ENCODE results near the gene FOXL3.
"Not testable (repeated sequence)": the region's sequence is repeated elsewhere in the genome, so short reads cannot be mapped to it uniquely, and the experiment has no call there.

FOXL3 gene

GRCh38 chr7:259751-260405 is 30.1 kb upstream of the FOXL3 start:
- ChIA-PET CTCF (interaction anchor here (1.0 kb wide), 1 partner anchor 10 kb away, joined by 3 read pairs; no protein-coding TSS in a partner anchor), POLR2A (no interaction called here)
- Histone ChIP-seq H3K4me1 (ENCODE audit: control extremely low read depth in 1 of 4, control insufficient read depth in 4 of 4, insufficient read depth in 4 of 4, low read length in 3 of 4) (no peaks in the 10 kb centered on the region), H3K9me3 (ENCODE audit: control extremely low read depth in 1 of 5, control insufficient read depth in 4 of 5, insufficient read depth in 2 of 5, low read depth in 1 of 5, low read length in 4 of 5) (peaks cover 0 to 59% (median 8%) of the 10 kb centered on the region in 5 experiments), H3K36me3 (ENCODE audit: control insufficient read depth in 4 of 4, insufficient read depth in 4 of 4, low read length in 3 of 4) (peaks cover 0 to 2% (median 0%) of the 10 kb centered on the region in 4 experiments), H3K27me3 (replicated peaks in 2 of 5; ENCODE audit: control insufficient read depth in 4 of 5, insufficient read depth in 5 of 5, low read length in 4 of 5) (no peaks in the 10 kb centered on the region), H3K27ac (ENCODE audit: insufficient read depth in 1 of 2, low read depth in 1 of 2, low read length in 2 of 2, poor library complexity in 1 of 2, severe bottlenecking in 2 of 2) (no peak overlapping the region), H3K4me3 (ENCODE audit: control insufficient read depth in 1 of 7, extremely low read depth in 1 of 7, insufficient read depth in 4 of 7, low read depth in 2 of 7, low read length in 6 of 7) (no peak overlapping the region)
- no peak for DNase-seq
- 97% methylated on average over 29 of the region's 44 CpGs for WGBS (ENCODE audit: insufficient coverage)

- ChIA-PET CTCF (interaction anchor here (1.0 kb wide), 1 partner anchor 9 kb away, joined by 3 read pairs; no protein-coding TSS in a partner anchor), POLR2A (no interaction called here)
- Histone ChIP-seq H3K27ac (ENCODE audit: insufficient read depth in 1 of 2, low read depth in 1 of 2, low read length in 2 of 2, poor library complexity in 1 of 2, severe bottlenecking in 2 of 2) (no peak overlapping the region), H3K27me3 (replicated peaks in 2 of 5; ENCODE audit: control insufficient read depth in 4 of 5, insufficient read depth in 5 of 5, low read length in 4 of 5) (no peaks in the 10 kb centered on the region), H3K4me1 (ENCODE audit: control extremely low read depth in 1 of 4, control insufficient read depth in 4 of 4, insufficient read depth in 4 of 4, low read length in 3 of 4) (no peaks in the 10 kb centered on the region), H3K9me3 (ENCODE audit: control extremely low read depth in 1 of 5, control insufficient read depth in 4 of 5, insufficient read depth in 2 of 5, low read depth in 1 of 5, low read length in 4 of 5) (peaks cover 0 to 59% (median 8%) of the 10 kb centered on the region in 5 experiments), H3K4me3 (ENCODE audit: control insufficient read depth in 1 of 7, extremely low read depth in 1 of 7, insufficient read depth in 4 of 7, low read depth in 2 of 7, low read length in 6 of 7) (no peak overlapping the region), H3K36me3 (ENCODE audit: control insufficient read depth in 4 of 4, insufficient read depth in 4 of 4, low read length in 3 of 4) (peaks cover 0 to 2% (median 0%) of the 10 kb centered on the region in 4 experiments)
- DNase-seq: no peak
- 98% methylated on average over 31 of the region's 35 CpGs for WGBS (ENCODE audit: insufficient coverage)
Observed at GRCh38 chr7:260441-261281, 29.3 kb upstream of the FOXL3 start.

- H3K27ac ChIP-seq (ENCODE audit: insufficient read depth in 1 of 2, low read depth in 1 of 2, low read length in 2 of 2, poor library complexity in 1 of 2, severe bottlenecking in 2 of 2): no peak overlapping the region
- H3K4me3 ChIP-seq (ENCODE audit: control insufficient read depth in 1 of 7, extremely low read depth in 1 of 7, insufficient read depth in 4 of 7, low read depth in 2 of 7, low read length in 6 of 7): peak overlapping the region in 1 of 7 experiments; percentile 9
- H3K36me3 ChIP-seq (ENCODE audit: control insufficient read depth in 4 of 4, insufficient read depth in 4 of 4, low read length in 3 of 4): peaks cover 0 to 2% (median 0%) of the 10 kb centered on the region in 4 experiments
- no peaks in the 10 kb centered on the region for H3K27me3 ChIP-seq (replicated peaks in 2 of 5; ENCODE audit: control insufficient read depth in 4 of 5, insufficient read depth in 5 of 5, low read length in 4 of 5)
- H3K4me1 ChIP-seq (ENCODE audit: control extremely low read depth in 1 of 4, control insufficient read depth in 4 of 4, insufficient read depth in 4 of 4, low read length in 3 of 4): no peaks in the 10 kb centered on the region
- CTCF ChIA-PET: no interaction called here
- WGBS (ENCODE audit: insufficient coverage): 89% methylated on average over 30 of the region's 32 CpGs
- H3K9me3 ChIP-seq (ENCODE audit: control extremely low read depth in 1 of 5, control insufficient read depth in 4 of 5, insufficient read depth in 2 of 5, low read depth in 1 of 5, low read length in 4 of 5): peaks cover 0 to 49% (median 8%) of the 10 kb centered on the region in 5 experiments
- no peak for DNase-seq
- POLR2A ChIA-PET: no interaction called here
Observed at GRCh38 chr7:261341-262250, 28.4 kb upstream of the FOXL3 start.

GRCh38 chr7:262251-262572 is 27.8 kb upstream of the FOXL3 start:
- H3K9me3 ChIP-seq (ENCODE audit: control extremely low read depth in 1 of 5, control insufficient read depth in 4 of 5, insufficient read depth in 2 of 5, low read depth in 1 of 5, low read length in 4 of 5): peaks cover 0 to 43% (median 8%) of the 10 kb centered on the region in 5 experiments

GRCh38 chr7:262631-263311 is 27.2 kb upstream of the FOXL3 start:
- H3K9me3 ChIP-seq (ENCODE audit: control extremely low read depth in 1 of 5, control insufficient read depth in 4 of 5, insufficient read depth in 2 of 5, low read depth in 1 of 5, low read length in 4 of 5): peaks cover 0 to 39% (median 8%) of the 10 kb centered on the region in 5 experiments
- CTCF ChIA-PET; H3K4me1 ChIP-seq (ENCODE audit: control extremely low read depth in 1 of 4, control insufficient read depth in 4 of 4, insufficient read depth in 4 of 4, low read length in 3 of 4); POLR2A ChIA-PET; H3K27ac ChIP-seq (ENCODE audit: insufficient read depth in 1 of 2, low read depth in 1 of 2, low read length in 2 of 2, poor library complexity in 1 of 2, severe bottlenecking in 2 of 2); H3K36me3 ChIP-seq (ENCODE audit: control insufficient read depth in 4 of 4, insufficient read depth in 4 of 4, low read length in 3 of 4); H3K27me3 ChIP-seq (replicated peaks in 2 of 5; ENCODE audit: control insufficient read depth in 4 of 5, insufficient read depth in 5 of 5, low read length in 4 of 5): not testable (repeated sequence)
- peak; percentile 7 to 31 (median 22) for DNase-seq
- WGBS (ENCODE audit: insufficient coverage): 89% methylated on average over 15 of the region's 31 CpGs
- H3K4me3 ChIP-seq (ENCODE audit: control insufficient read depth in 1 of 7, extremely low read depth in 1 of 7, insufficient read depth in 4 of 7, low read depth in 2 of 7, low read length in 6 of 7): peak overlapping the region in 1 of 7 experiments; percentile 9

More at GRCh38 chr7:262251-262572, 27.8 kb upstream of the FOXL3 start:
- ChIA-PET POLR2A (no interaction called here), CTCF (no interaction called here)
- Histone ChIP-seq H3K27me3 (replicated peaks in 2 of 5; ENCODE audit: control insufficient read depth in 4 of 5, insufficient read depth in 5 of 5, low read length in 4 of 5) (no peaks in the 10 kb centered on the region), H3K4me3 (ENCODE audit: control insufficient read depth in 1 of 7, extremely low read depth in 1 of 7, insufficient read depth in 4 of 7, low read depth in 2 of 7, low read length in 6 of 7) (peak overlapping the region in 1 of 7 experiments; percentile 9), H3K27ac (ENCODE audit: insufficient read depth in 1 of 2, low read depth in 1 of 2, low read length in 2 of 2, poor library complexity in 1 of 2, severe bottlenecking in 2 of 2) (no peak overlapping the region), H3K4me1 (ENCODE audit: control extremely low read depth in 1 of 4, control insufficient read depth in 4 of 4, insufficient read depth in 4 of 4, low read length in 3 of 4) (no peaks in the 10 kb centered on the region), H3K36me3 (ENCODE audit: control insufficient read depth in 4 of 4, insufficient read depth in 4 of 4, low read length in 3 of 4) (peaks cover 0 to 2% (median 0%) of the 10 kb centered on the region in 4 experiments)
- no peak for DNase-seq
- 96% methylated on average over 9 of the region's 9 CpGs for WGBS (ENCODE audit: insufficient coverage)

- POLR2A ChIA-PET: interaction anchor here (0.7 kb wide), 1 partner anchor 114 kb away, joined by 3 read pairs; no protein-coding TSS in a partner anchor
- CTCF ChIA-PET: interaction anchor here (0.8 to 1.2 kb wide), 4 partner anchors 10 to 450 kb away, joined by 3 to 4 read pairs (median 3); no protein-coding TSS in a partner anchor
- not testable (repeated sequence) for H3K36me3 ChIP-seq (ENCODE audit: control insufficient read depth in 4 of 4, insufficient read depth in 4 of 4, low read length in 3 of 4); H3K4me3 ChIP-seq (ENCODE audit: control insufficient read depth in 1 of 7, extremely low read depth in 1 of 7, insufficient read depth in 4 of 7, low read depth in 2 of 7, low read length in 6 of 7); H3K4me1 ChIP-seq (ENCODE audit: control extremely low read depth in 1 of 4, control insufficient read depth in 4 of 4, insufficient read depth in 4 of 4, low read length in 3 of 4); H3K27ac ChIP-seq (ENCODE audit: insufficient read depth in 1 of 2, low read depth in 1 of 2, low read length in 2 of 2, poor library complexity in 1 of 2, severe bottlenecking in 2 of 2); H3K27me3 ChIP-seq (replicated peaks in 2 of 5; ENCODE audit: control insufficient read depth in 4 of 5, insufficient read depth in 5 of 5, low read length in 4 of 5)
- DNase-seq: peak; percentile 46 to 71 (median 49)
- 72% methylated on average over 8 of the region's 37 CpGs for WGBS (ENCODE audit: insufficient coverage)
- H3K9me3 ChIP-seq (ENCODE audit: control extremely low read depth in 1 of 5, control insufficient read depth in 4 of 5, insufficient read depth in 2 of 5, low read depth in 1 of 5, low read length in 4 of 5): peaks cover 0 to 35% (median 8%) of the 10 kb centered on the region in 5 experiments
Observed at GRCh38 chr7:263483-264351, 26.3 kb upstream of the FOXL3 start.

Measured in common myeloid progenitor, CD34-positive (primary cell).